ENCODE results near the gene IGF2BP1.
A peak's percentile ranks its signal among the peaks of the same experiment; 100 is the strongest.

Gene IGF2BP1

DNA sequence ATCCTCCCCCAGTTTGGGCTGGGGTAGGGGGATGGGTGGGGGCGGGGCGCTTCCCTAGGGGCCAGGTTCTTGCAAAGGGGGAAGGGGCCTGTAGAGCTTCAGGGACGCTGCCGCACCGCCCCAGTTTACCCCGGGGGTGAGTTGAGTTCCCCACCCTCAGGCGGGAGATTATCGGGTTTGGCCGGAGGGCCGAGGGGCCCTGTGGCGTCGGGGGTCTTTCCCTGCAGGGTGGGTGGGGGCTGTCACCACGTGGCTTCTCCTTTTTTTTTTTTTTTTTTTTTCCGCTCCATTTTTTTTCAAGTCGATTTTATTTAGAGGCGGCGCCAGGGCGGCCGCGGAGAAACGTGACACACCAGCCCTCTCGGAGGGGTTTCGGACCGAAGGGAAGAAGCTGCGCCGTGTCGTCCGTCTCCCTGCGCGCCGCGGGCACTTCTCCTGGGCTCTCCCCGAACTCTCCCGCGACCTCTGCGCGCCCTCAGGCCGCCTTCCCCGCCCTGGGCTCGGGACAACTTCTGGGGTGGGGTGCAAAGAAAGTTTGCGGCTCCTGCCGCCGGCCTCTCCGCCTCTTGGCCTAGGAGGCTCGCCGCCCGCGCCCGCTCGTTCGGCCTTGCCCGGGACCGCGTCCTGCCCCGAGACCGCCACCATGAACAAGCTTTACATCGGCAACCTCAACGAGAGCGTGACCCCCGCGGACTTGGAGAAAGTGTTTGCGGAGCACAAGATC, at the start of gene IGF2BP1:
IGF2BP1 (plus strand) TSS at position 283 of the 724 bp plus-strand sequence; CDS start at position 644, 361 bp downstream.
- DNase-seq: peak; percentile 38 to 52

DNA sequence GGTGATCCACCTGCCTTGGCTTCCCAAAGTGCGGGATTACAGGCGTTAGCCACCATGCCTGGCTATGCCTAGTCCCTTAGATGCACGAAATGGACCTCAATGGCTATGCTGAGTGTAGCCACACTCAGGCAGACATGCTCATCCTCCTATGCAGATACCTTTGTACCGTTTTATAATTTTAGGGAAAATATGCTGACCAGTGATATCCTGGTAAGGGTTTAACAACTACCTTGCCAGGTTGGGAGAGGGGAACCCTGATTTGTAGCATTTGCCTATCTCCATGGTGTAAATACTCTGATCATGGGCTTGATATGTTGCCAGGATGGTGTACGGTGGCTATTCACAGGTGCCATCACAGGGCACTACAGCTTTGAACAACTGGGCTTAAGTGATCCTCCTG, 45.6 kb upstream of the IGF2BP1 start:
- DNase-seq: no peak

DNA sequence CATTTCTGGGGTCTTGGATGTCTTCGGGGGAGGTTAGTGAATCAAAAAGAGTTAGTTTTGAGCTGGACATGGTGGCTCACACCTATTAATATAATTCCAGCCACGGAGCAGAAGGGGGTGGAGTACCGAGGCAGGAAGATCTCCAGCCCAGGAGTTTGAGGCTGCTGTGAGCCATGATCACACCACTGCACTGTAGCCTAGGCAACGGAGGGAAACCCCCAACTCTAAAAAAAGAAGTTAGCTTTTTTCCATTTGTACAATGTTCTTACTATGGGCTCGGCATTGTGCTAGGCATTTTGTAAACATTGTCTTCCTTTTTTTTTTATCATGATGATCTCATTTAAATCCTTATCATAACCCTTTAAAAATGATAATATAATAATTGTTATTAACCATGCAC, 44.3 kb upstream of the IGF2BP1 start:
- no peak for DNase-seq

DNA sequence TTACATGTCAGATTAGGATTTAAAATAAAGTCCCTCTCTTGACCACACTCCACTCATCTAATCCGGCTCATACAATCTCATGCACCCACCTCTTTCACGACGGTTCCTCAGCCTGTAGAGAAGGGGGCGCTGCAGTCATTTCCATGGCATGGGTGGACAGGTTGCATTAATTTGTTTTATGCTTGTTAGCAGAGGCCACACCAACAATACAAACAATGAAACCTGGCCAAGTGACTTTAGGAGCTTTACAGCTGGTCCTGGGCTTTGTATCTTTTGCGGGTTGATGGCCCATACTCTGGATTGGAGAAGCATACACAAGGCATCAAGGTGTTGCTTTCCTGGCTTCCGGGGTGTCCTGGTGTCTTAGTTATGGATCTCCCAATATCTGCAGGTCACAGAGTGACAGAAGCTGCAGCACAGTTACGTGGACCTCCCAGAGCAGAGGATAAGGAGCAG, 42.9 kb upstream of the IGF2BP1 start:
- DNase-seq: no peak

DNA sequence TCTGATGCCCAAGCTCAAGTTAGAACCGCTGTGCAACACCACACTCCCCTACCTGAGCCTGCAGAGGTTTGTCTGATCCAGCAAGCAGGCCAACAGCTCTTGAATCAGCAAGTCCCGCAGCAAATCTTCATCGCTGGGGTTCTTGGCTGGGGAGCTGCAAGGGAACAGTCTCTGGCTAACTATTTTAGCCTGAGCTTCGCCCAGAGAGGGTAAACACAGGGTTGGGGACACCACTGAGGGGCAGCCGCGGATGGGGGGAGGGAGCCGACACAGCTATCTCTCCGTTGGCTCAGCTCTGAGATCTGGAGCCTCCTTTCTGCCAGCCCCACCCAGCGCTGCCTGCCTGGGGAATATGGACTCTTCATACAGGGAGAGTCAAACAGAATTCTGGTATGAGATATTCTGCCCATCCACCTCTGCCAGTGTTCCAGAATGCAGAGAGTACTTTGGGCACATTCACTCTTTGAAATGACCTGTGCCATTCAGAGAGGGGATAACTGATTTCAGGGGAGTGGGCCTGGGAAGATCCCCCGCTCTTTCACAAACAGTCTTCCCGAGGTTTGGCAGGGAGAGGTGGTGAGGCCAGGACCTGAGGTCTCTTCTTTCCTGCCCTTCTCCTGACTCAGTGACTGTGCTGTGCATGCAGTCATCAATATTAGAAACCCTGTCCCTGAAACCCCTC, 36.2 kb upstream of the IGF2BP1 start:
- no peak for DNase-seq

DNA sequence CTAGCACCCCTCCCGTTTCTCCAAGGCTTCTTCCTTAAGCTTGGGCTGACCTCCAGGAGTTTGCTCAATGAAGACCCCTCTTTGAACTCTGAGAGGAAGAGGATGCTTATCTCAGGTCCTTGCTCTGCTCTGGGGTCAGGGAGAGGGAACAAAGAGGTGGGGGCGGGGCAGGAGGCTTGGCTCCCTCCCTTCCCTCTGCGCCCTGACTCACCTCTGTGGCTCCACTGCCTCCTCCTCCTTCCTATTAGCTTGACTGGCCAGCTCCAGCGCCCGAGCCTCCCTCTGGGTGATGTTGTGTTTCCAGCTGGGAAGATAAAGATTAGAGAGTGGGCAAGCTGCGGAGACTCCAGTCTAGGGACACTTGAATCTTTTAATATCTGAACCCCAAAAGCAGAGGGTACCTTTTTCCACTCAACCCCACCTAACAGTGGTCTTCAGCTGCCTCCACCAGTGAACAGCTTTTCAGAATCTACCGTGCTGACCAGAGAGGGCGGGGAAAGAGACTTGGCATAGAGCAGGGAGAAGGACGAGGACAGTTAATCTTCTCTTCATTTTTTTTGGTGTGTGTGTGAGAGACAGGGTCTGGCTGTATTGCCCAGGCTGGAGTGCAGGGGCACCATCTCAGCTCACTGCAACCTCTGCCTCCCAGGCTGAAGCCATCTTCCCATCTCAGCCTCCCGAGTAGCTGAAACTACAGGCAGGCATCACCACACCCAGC, 35.5 kb upstream of the IGF2BP1 start:
- DNase-seq: no peak

DNA sequence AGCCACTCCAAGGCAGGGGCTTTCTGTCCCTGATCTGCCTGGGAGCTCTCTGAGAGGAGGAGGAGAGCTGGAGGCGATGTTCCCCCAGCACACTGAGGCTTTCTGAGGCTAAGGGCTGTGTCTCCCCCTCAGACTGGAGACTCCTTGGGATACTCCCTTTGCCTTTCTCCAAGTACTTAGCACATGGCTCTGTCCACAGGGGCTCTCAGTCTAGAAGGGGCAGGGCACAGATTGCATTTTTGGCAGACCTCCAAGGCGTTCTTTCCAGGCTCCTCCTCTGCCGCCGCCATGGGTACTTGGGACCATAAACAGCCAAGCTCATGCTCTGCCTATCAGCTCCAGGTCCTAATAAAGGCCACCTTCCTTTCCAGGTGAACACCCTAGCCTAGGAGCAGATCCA, 27.0 kb upstream of the IGF2BP1 start:
- DNase-seq: peak in 1 of 2 experiments; percentile 29

DNA sequence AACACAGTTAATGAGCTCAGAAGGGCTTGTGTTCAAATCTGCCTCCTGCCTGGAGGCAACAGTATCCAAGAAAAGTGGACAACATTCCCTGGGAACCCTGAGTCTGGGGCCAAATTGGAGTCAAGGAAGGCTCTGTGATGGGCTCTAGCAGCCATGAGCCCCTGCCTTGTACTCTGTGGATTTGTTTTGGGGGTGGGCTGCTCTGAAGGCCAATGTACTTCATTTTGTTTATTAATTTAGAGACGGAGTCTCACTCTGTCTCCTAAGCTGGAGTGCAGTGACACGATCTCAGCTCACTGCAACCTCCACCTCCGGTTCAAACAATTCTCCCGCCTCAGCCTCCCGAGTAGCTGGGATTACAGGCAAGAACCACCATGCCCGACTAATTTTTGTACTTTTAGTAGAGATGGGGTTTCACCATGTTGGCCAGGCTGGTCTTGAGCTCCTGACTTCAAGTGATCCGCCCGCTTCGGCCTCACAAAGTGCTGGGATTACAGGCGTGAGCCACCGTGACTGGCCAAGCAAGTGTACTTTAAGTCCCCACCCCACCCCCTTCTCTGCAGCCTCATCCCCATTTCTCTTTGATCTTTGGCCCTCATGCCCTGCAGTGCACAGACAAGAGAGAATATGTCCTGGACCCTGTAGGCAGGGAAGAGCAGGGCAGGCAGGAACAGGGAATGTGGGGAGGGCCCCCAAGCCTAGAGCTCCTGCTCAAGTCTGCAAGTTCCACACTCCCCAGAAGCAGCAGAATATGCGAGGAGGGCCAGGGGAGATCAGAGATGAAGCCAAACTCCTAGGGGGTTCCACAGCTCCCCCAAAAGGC, 26.1 kb upstream of the IGF2BP1 start:
- DNase-seq: no peak

DNA sequence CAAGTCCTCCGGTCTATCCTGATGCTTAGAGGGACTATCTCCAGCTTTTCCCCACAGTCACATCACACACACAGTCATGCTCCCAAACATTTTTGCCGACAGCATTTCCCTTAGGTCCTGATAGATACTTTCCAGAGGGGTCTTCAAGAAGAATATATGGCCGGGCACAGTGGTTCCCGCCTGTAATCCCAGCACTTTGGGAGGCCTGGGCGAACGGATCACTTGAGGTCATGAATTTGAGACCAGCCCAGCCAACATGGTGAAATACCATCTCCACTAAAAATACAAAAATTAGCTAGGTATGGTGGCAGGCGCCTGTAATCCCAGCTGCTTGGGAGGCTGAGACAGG, 24.5 kb upstream of the IGF2BP1 start:
- no peak for DNase-seq

DNA sequence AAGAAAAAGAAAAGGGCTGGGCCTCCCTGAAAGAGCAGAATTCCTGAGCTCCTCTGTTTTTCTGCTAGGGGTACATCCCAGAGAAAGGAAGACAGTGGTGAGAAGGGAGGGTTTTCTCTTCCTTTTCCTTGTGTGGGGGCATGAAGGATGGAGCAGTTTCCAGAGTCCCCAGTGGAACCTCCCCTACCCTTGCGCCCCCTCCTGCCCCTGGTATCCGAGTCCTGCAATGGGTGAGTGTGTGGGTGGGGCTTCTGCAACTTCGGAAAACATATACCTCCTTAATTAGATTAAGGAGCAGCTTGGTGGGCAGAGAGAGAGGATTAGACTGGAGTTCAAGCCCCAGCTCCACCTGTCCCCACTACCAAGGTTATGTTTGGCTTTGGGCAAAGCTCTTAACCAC, 23.4 kb upstream of the IGF2BP1 start:
- no peak for DNase-seq

DNA sequence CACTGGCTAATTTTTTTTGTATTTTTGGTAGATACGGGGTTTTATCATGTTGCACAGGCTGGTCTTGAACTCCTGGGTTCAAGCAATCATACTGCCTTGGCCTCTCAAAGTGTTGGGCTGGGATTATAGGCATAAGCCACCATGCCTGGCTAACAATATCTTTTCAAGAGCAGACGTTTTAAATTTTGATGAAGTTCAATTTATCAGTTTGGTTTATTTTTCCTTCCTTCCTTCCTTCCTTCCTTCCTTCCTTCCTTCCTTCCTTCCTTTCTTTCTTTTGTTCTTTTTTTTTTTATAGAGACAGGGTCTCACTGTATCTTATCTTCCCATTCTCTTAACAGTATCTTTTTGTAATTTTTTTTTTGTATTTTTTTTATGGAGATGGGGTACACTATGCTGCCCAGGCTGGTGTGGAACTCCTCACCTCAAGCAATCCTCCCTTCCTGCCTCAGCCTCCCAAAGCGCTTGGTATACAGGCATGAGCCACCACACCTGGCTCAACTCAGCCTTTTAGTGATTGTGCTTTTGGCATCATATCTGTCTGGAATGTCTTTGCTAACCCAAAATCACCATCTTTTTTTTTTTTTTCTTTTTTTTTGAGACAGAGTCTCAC, 15.2 kb upstream of the IGF2BP1 start:
- DNase-seq: no peak

DNA sequence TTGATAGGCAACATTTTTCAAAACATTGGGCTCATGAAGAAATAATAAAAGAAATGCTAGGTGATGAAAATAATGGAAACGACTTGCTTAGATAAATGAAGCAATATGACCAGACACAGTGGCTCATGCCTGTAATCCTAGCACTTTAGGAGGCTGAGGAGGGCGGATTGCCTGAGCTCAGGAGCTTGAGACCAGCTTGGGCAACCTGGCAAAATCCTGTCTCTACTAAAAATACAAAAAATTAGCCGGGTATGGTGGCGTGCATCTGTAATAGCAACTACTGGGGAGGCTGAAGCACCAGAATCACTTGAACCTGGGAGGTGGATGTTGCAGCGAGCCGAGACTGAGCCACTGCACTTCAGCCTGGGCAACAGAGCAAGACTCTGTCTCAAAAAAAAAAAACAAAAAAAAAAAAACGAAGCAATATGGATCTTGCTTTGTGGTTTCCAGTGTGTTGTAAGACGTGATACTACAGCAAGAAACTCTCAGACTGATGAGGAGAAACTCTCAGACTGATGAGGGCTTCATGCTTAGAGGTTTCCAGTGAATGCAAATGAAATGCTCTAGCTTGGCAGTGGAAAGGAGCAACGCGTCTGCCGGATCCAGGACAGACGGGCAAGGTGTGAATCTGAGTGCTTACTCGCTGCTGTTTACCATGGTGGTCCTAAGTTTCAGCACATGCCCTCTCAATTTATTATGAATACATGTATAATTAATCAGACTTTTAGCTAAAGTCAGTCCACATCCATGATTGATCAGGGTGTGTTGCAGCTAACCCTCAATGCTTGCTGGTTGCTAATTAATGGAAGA, 11.5 kb upstream of the IGF2BP1 start:
- DNase-seq: no peak

DNA sequence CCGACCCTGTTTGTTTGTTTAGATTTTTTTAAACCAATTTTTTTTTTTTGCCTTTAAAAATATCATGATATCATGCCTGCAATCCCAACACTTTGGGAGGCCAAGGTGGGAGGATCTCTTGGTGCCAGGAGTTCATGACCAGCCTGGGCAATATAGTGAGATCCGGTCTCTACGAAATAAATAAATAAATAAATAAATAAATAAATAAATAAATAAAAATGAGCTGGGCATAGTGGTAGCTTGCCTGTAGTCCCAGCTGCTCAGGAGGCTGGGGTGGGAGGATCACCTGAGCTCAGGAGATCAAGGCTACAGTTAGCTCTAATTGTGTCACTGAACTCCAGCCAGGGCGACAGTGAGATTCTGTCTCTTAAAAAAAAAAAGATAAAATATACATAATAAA, 8.1 kb upstream of the IGF2BP1 start:
- no peak for DNase-seq

DNA sequence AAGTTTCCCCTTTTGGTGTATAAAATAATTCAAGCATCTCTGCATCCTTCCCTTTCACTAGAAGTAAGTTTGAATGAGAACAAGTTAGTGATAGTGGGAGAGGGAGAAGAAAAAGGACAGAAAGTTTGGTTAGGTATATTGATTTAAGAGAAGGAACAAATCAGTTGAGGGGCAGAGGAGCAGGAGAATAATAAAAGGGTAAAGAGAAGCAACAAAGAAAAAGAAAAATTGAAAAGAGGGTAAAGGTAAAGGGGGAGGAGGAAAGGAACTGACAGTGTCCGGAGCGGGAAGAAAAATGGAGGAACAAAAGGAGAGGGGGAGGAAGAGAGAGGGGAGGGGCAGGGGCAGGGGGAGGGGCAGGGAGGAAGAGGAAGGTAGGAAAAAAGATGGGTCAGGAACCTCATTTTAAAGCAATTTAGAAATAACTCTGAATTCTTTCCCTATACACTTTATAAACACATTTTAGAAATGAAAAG, 6.3 kb upstream of the IGF2BP1 start:
- no peak for DNase-seq

DNA sequence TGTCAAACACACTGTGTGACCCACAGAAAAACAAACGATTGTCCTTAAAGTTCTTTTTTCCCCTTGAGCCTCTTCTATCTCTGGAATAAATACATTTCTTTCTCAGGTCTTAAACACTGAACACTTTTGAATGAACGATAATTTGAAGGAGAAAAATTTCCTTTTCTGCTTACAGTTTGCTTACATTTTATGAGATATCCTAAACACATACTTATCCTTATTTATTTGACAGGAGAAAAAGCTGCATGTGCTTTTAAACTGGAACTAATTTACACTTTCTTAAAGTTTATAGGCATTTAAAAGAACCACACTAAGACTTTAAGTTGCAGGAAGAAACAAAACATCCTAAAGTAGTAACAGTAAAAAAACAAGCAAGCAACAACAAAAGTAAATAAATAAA, 4.7 kb upstream of the IGF2BP1 start:
- no peak for DNase-seq

DNA sequence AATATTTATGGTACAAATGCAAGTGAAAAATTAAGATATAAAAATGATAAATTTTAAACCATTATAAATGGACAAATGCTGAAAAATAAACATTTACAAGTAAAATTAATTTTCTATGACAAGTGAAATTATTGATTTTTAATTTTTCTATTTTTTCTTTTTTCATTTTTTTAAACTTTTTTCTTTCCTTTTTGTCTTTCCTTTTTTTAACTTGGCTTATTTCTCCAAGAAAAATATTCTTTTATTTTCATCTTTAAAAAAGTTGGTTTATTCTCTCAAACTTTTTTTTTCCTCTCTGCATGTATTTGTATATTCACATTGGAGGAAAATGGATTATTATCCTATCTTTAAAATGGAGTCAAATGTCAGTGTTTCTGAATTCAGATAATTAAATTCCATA, 3.9 kb upstream of the IGF2BP1 start:
- no peak for DNase-seq

DNA sequence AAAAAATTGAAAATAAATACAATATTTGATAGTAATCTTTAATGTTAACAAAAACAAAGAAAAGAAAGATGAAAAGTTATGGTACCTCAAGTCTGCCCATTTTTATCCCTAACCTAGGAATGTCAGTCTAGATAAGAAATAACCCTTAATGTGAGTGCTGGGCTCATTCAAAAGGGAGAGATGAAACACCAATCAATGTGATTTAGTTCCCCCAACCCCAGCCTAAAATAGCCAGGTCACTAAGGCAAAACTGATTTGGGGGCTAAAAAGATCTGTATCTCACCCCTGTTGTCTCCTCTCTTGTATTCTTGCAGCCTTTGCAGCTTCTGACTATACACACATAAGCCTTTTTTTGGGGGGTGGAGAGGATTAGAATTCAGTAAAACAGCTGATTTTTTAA, 3.2 kb upstream of the IGF2BP1 start:
- DNase-seq: no peak

DNA sequence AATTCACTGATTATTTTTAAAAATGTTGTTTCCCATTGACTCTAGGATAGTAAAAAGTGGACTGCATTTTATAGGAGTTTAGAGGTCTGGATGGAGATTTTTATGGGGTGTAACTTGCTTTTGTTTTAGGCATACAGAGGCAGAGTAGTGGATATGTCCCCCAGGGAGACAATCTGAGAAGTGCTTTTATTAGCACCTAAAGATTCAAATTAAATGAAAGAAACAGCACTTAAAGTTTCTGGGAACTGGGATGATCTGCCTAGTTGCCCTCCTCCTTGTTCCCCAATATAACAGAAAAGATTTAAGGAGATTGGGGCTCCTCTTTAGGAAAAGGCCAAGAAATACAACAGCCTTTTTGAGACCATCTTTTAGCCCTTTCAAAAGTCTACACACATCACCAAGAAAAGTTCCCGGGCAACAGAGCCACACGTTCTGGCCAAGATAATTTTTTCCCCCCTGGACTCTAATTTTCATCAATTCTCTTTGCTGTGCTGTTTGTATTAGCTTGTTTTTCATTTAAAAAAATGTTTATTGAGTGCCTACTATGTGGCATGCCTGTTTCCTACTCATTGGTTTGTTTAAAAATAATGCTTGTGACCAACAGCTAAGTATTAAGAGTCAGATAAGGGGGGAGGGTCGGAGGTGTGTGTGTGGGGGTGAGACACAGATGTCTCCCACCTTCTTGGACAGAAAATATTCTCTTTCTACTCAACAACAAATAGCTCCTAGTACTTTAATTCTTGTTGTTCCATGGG, 2.5 kb upstream of the IGF2BP1 start:
- no peak for DNase-seq

DNA sequence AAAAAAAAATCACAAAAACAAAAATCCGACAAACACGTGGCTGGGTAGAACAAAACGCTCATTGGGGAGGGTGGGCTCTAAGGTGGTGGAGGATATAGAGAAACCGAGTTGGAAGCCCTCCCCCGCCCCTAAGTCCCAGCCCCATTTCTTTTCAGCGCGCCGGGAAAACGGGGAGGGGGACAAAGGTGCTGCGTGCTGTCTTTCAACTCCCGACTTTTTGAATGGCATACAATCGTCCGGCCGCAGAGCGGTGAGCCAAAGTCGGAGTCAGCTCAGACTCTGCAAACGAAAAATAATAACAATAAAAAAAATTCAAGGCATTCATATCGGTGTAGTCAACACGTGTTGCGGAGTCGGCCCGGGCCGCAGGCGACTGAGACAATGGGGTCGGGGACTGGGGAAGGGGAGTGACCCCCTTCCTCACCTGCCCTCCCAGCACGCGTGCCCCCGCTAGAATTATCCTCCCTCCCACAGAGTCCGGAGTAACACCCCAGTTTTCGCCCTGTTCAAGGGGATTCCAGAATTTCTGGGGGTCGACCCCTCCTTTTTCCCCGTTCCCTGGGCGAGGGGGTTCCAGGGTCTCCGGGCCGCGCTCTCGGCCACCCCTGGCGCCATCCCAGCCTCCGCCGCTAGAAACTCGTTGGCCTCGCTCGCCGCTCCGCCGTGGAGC, 1.7 kb upstream of the IGF2BP1 start:
- no peak for DNase-seq
